Endodermal cell (in vitro differentiated cells): Measurements from ENCODE around the gene CALML3. TPM values are rescaled to one million over a fixed set of nuclear protein-coding genes. Genes with fewer than 3 reads are reported as not detected.

ENCODE experiments used
- DNase-seq: peaks from one replicate; pipeline ENCODE4 v3.0.0-alpha.2; 2017
- H3K27ac ChIP-seq: 2 replicates; pipeline ENCODE4 v1.5.1; 2013; ENCODE audit warnings: mild to moderate bottlenecking, low read depth, low read length, moderate library complexity
- H3K27me3 ChIP-seq: 2 replicates; pipeline ENCODE4 v1.6.1; 2013; ENCODE audit warnings: mild to moderate bottlenecking, low read length, moderate library complexity; ENCODE audit not compliant: insufficient read depth, control insufficient read depth, poor library complexity, severe bottlenecking
- H3K36me3 ChIP-seq: 2 replicates; pipeline ENCODE4 v1.7.0; 2013; ENCODE audit warnings: mild to moderate bottlenecking, low read length, moderate library complexity; ENCODE audit not compliant: control insufficient read depth, insufficient read depth
- H3K4me1 ChIP-seq: one replicate; pipeline ENCODE4 v1.7.0; 2013; ENCODE audit warnings: low read length; ENCODE audit not compliant: control insufficient read depth, insufficient read depth
- H3K4me3 ChIP-seq: 2 replicates; pipeline ENCODE4 v1.5.1; 2013; ENCODE audit warnings: mild to moderate bottlenecking, low read length, moderate library complexity
- H3K9ac ChIP-seq: 2 replicates; pipeline ENCODE4 v1.6.1; 2013; ENCODE audit warnings: mild to moderate bottlenecking, low read length, moderate library complexity; ENCODE audit not compliant: poor library complexity, severe bottlenecking; ENCODE audit errors: extremely low read depth
- H3K9me3 ChIP-seq: 2 replicates; pipeline ENCODE4 v1.6.1; 2013; ENCODE audit warnings: mild to moderate bottlenecking, low read length, moderate library complexity; ENCODE audit not compliant: control insufficient read depth
- H3K27ac Mint-ChIP-seq: 2 replicates; pipeline ENCODE4 v1.8.0; 2020; ENCODE audit warnings: mixed read lengths
- H3K27me3 Mint-ChIP-seq: 2 replicates; pipeline ENCODE4 v1.8.0; 2021; ENCODE audit warnings: mild to moderate bottlenecking, mixed read lengths; ENCODE audit not compliant: insufficient read depth
- H3K36me3 Mint-ChIP-seq: 2 replicates; pipeline ENCODE4 v1.8.0; 2020; ENCODE audit warnings: low read depth, mixed read lengths
- H3K4me1 Mint-ChIP-seq: 2 replicates; pipeline ENCODE4 v1.8.0; 2020; ENCODE audit warnings: mixed read lengths
- H3K4me3 Mint-ChIP-seq: 2 replicates; pipeline ENCODE4 v1.8.0; 2020; ENCODE audit warnings: mild to moderate bottlenecking, moderate library complexity, mixed read lengths
- H3K9me3 Mint-ChIP-seq: 2 replicates; pipeline ENCODE4 v1.8.0; 2020; ENCODE audit warnings: mild to moderate bottlenecking, mixed read lengths
- WGBS, 2 experiments: methylation state at CpG; one replicate each; pipeline versions ENCODE4 v1.1.5 to v1.1.7; 2013; ENCODE audit warnings: missing lambda C conversion rate in 2 of 2, mixed read lengths in 1 of 2; ENCODE audit not compliant: insufficient coverage in 1 of 2, insufficient read length in 1 of 2; 5-methylcytosine and 5-hydroxymethylcytosine counted together
- total RNA-seq, 2 donors: library from RNA; stranded (reverse); fragmentation: NEBNext Ultra II Directional in 1 of 2; extraction: Animal tissue kit (Norgen Biotek cat#: 25700) in 1 of 2; gene quantifications; 2 replicates in 1 of 2; 3 replicates in 1 of 2; pipeline ENCODE4 v1.2.1, GENCODE V29; 2021
- TF ChIP-seq, protein P1 (sequence below): fragments of 200-600 bp; sonication (generic); conservative IDR thresholded peaks from 2 replicates; pipeline ENCODE4 v1.5.0; 2021; ENCODE audit warnings: antibody characterized with exemption, mild to moderate bottlenecking

CALML3 gene
- total RNA-seq, 2 donors from 2014 or later, result not detected

DNA sequence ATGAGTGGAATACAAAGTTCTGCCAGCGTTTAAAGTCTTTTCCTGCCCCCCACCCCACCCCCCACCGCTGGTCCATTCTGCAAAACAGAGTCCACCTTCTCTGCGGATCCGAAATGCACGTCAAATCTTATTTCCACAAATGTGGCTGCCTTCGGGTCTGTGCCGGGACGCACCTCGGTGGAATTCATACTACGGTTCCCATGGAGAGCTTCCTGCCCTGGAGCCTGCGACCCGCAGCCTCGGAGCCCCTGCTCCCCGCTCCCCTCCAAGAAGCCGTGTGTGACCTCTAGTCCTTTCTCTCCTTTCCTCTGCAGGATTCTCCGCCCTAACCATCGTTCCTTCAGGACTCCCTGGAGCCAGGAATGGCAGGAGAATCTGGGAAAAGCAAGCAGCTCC is 12.9 kb upstream of the CALML3 start:
- Mint-ChIP-seq H3K36me3 (no peaks in the 10 kb centered on the region), H3K4me3 (no peak overlapping the region), H3K9me3 (no peaks in the 10 kb centered on the region), H3K27me3 (peaks cover 19% of the 10 kb centered on the region), H3K27ac (no peak overlapping the region), H3K4me1 (peaks cover 36% of the 10 kb centered on the region)
- H3K27me3 ChIP-seq, result peaks cover 11% of the 10 kb centered on the region
- TF ChIP-seq, protein P1, sequence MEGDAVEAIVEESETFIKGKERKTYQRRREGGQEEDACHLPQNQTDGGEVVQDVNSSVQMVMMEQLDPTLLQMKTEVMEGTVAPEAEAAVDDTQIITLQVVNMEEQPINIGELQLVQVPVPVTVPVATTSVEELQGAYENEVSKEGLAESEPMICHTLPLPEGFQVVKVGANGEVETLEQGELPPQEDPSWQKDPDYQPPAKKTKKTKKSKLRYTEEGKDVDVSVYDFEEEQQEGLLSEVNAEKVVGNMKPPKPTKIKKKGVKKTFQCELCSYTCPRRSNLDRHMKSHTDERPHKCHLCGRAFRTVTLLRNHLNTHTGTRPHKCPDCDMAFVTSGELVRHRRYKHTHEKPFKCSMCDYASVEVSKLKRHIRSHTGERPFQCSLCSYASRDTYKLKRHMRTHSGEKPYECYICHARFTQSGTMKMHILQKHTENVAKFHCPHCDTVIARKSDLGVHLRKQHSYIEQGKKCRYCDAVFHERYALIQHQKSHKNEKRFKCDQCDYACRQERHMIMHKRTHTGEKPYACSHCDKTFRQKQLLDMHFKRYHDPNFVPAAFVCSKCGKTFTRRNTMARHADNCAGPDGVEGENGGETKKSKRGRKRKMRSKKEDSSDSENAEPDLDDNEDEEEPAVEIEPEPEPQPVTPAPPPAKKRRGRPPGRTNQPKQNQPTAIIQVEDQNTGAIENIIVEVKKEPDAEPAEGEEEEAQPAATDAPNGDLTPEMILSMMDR, result no peak
- no peaks in the 10 kb centered on the region for H3K9me3 ChIP-seq
- H3K27ac ChIP-seq, result no peak overlapping the region
- peaks cover 3% of the 10 kb centered on the region for H3K4me1 ChIP-seq
- H3K9ac ChIP-seq, result no peak overlapping the region
- no peaks in the 10 kb centered on the region for H3K36me3 ChIP-seq
- WGBS, 2 experiments, result 91 to 94% methylated on average over 12 to 17 of the region's 17 CpGs
- H3K4me3 ChIP-seq, result no peak overlapping the region
- DNase-seq, result no peak

- Mint-ChIP-seq H3K4me1 (peaks cover 36% of the 10 kb centered on the region), H3K36me3 (no peaks in the 10 kb centered on the region), H3K9me3 (no peaks in the 10 kb centered on the region), H3K27me3 (peaks cover 19% of the 10 kb centered on the region), H3K27ac (no peak overlapping the region), H3K4me3 (no peak overlapping the region)
- H3K9ac ChIP-seq, result no peak overlapping the region
- TF ChIP-seq, protein P1, result no peak
- WGBS, 2 experiments, result 95 to 98% methylated on average over 19 to 25 of the region's 25 CpGs
- peaks cover 11% of the 10 kb centered on the region for H3K27me3 ChIP-seq
- H3K27ac ChIP-seq, result no peak overlapping the region
- no peak overlapping the region for H3K4me3 ChIP-seq
- DNase-seq, result no peak
- H3K36me3 ChIP-seq, result no peaks in the 10 kb centered on the region
- no peaks in the 10 kb centered on the region for H3K9me3 ChIP-seq
- peaks cover 3% of the 10 kb centered on the region for H3K4me1 ChIP-seq
Measured at GRCh38 chr10:5512331-5512730, 12.4 kb upstream of the CALML3 start.

- TF ChIP-seq, protein P1, result no peak
- Mint-ChIP-seq H3K4me1 (peaks cover 36% of the 10 kb centered on the region), H3K4me3 (no peak overlapping the region), H3K27ac (no peak overlapping the region), H3K36me3 (no peaks in the 10 kb centered on the region), H3K9me3 (no peaks in the 10 kb centered on the region), H3K27me3 (peaks cover 19% of the 10 kb centered on the region)
- Histone ChIP-seq H3K9ac (no peak overlapping the region), H3K4me1 (peaks cover 3% of the 10 kb centered on the region), H3K36me3 (no peaks in the 10 kb centered on the region), H3K27me3 (peaks cover 11% of the 10 kb centered on the region), H3K4me3 (no peak overlapping the region), H3K27ac (no peak overlapping the region), H3K9me3 (no peaks in the 10 kb centered on the region)
- 85 to 93% methylated on average over 11 to 15 of the region's 15 CpGs for WGBS, 2 experiments
- DNase-seq, result no peak
Measured at GRCh38 chr10:5512881-5513612, 11.7 kb upstream of the CALML3 start.
